ENCODE measurements around the gene DENND4C. TPM values are rescaled to one million over a fixed set of nuclear protein-coding genes. Genes with fewer than 3 reads are reported as not detected.

The DENND4C gene
- total RNA-seq, 1 experiment from 2014 or later, result 26.6 TPM

DNA sequence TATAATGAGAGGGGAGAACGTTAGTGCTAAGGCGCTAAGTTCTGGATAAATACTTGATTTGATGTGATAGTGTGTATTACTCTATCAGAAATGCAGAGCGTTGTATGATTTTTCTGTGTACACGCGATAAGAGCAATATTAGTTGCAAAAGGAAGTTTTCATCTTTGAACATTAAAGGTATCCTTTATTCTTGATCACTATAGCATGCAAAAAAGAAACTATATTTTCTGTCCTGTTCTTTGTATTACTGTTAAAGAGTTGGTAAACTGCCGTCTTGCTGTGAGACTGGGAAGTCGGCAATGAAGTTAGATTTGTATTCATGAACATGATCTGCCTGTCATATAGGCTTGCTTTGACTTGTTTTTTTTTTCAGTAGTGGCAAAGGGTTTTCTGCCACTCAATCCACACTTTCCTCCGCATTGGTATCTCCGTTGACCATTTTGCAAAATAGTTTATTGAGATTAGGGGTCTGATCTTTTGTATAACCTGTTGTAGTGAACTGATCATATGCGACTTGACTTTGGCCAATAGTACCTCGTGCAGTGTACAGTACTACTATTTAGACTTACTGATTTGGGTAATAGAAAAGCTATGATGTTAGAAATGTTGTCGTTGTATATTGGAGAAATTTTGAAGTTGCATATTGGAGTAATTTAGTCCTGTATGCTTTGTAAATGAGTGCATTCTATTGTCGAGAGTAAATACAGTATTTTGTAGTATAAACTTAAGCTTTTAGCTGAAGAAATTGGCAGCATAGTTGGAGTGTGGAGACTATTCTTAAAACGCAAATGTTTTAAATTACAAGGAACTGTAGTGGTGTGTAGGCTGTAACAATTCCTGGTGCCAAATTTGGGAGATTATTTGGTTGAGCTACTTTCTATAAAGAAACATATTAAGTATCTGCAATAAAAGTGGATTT lies 1.7 kb downstream of the DENND4C start:
- Histone ChIP-seq H3K56ac (ENCODE audit: insufficient read length, low read depth, low read length) (no peak overlapping the region), H3K27me3 (ENCODE audit: insufficient read depth, low read length) (no peaks in the 10 kb centered on the region), H3K14ac (ENCODE audit: insufficient read depth, low read length) (no peak overlapping the region), H3K4me1 (ENCODE audit: insufficient read depth, low read length) (peaks cover 3% of the 10 kb centered on the region; the same call in 1 of the 2 replicates), H4K91ac (ENCODE audit: insufficient read length, low read depth, low read length) (no peak overlapping the region), H3K27ac (ENCODE audit: insufficient read length, low read depth, low read length) (no peak overlapping the region), H3K4me2 (ENCODE audit: insufficient read depth, insufficient read length, low read length) (peak overlapping the region; percentile 100), H3K23me2 (ENCODE audit: insufficient read length, low read depth, low read length, poor library complexity, severe bottlenecking) (peaks cover 15% of the 10 kb centered on the region), H4K5ac (ENCODE audit: insufficient read length, low read depth, low read length) (no peak overlapping the region), H3K23ac (ENCODE audit: insufficient read length, low read depth, low read length) (no peak overlapping the region), H2AK5ac (ENCODE audit: insufficient read length, low read length) (no peak overlapping the region), H2BK12ac (ENCODE audit: insufficient read length, low read depth, low read length) (no peak overlapping the region), H2BK20ac (ENCODE audit: low read depth, low read length, poor library complexity, severe bottlenecking) (no peak overlapping the region), H3K79me2 (ENCODE audit: insufficient read depth, low read length) (peaks cover 12% of the 10 kb centered on the region; the same call in 1 of the 2 replicates), H2BK5ac (ENCODE audit: insufficient read length, low read length) (no peak overlapping the region), H3K4ac (ENCODE audit: low read depth, low read length) (no peak overlapping the region), H2BK120ac (ENCODE audit: low read depth, low read length, poor library complexity, severe bottlenecking) (no peak overlapping the region), H3K18ac (ENCODE audit: insufficient read length, low read depth, low read length) (no peak overlapping the region), H3K79me1 (ENCODE audit: insufficient read depth, low read depth, low read length, poor library complexity, severe bottlenecking) (peaks cover 4% of the 10 kb centered on the region), H2BK15ac (ENCODE audit: low read depth, low read length) (no peak overlapping the region), H3K9me3 (ENCODE audit: control insufficient read depth, low read depth, low read length) (no peaks in the 10 kb centered on the region), H3T11ph (ENCODE audit: low read length) (no peak overlapping the region), H2AFZ (ENCODE audit: low read length) (no peak overlapping the region), H3K9ac (ENCODE audit: extremely low read depth, insufficient read length, low read length) (peak overlapping the region; percentile 86), H4K20me1 (ENCODE audit: control insufficient read depth, insufficient read depth, insufficient read length) (no peaks in the 10 kb centered on the region), H4K8ac (replicated peaks; ENCODE audit: insufficient read length, low read depth, low read length) (no peak overlapping the region)
- no peak overlapping the region for H3K27ac Mint-ChIP-seq
- H3K9me3 Mint-ChIP-seq, result no peaks in the 10 kb centered on the region
- H3K4me3 Mint-ChIP-seq, result no peak overlapping the region
- no peak for TF ChIP-seq CTCF (conservative IDR thresholded peaks at IDR 0.05)
- no peak for DNase-seq
- H3K27me3 Mint-ChIP-seq (ENCODE audit: low read depth), result no peaks in the 10 kb centered on the region
- peaks cover 18% of the 10 kb centered on the region in 2 experiments for H3K4me1 Mint-ChIP-seq
- WGBS (ENCODE audit: extremely low coverage, insufficient read length, low lambda C conversion rate), result 89% methylated on average over 1 of the region's 14 CpGs
- peaks cover 2 to 12% (median 2%) of the 10 kb centered on the region in 3 experiments; a peak in 2 of 7 replicates for H3K36me3 Mint-ChIP-seq (ENCODE audit: insufficient read depth in 1 of 3, low read depth in 3 of 3)

Measured in H9 (cell line).